Stomach (tissue), 4 donors: Measurements from ENCODE around the gene CLK2.

Source experiments
- EP300 ChIP-seq: sonication (generic); formaldehyde crosslinking; IDR thresholded peaks from one replicate; pipeline ENCODE4 v1.6.1; 2017; ENCODE audit warnings: antibody characterized with exemption
- POLR2A ChIP-seq, 4 donors: fragments of 450-650 bp; IDR thresholded peaks; one replicate each; pipeline ENCODE4 v1.6.1; 2016; ENCODE audit warnings: antibody characterized with exemption in 4 of 4, control low read depth in 2 of 4, mild to moderate bottlenecking in 1 of 4, moderate library complexity in 1 of 4
- POLR2AphosphoS5 ChIP-seq, 3 donors: sonication (generic); formaldehyde crosslinking; IDR thresholded peaks; one replicate each; pipeline ENCODE4 v1.6.1; 2016; ENCODE audit warnings: antibody characterized with exemption in 3 of 3
- TF ChIP-seq, protein P1 (sequence below), 7 experiments: fragments of 450-650 bp in 4 of 7; fragments of 200-600 bp in 3 of 7; sonication (generic) in 3 of 7; IDR thresholded peaks; one replicate each; pipeline ENCODE4 v1.5.1; 2016 to 2019; ENCODE audit warnings: antibody characterized with exemption in 7 of 7, control low read depth in 2 of 7, mild to moderate bottlenecking in 1 of 7

DNA sequence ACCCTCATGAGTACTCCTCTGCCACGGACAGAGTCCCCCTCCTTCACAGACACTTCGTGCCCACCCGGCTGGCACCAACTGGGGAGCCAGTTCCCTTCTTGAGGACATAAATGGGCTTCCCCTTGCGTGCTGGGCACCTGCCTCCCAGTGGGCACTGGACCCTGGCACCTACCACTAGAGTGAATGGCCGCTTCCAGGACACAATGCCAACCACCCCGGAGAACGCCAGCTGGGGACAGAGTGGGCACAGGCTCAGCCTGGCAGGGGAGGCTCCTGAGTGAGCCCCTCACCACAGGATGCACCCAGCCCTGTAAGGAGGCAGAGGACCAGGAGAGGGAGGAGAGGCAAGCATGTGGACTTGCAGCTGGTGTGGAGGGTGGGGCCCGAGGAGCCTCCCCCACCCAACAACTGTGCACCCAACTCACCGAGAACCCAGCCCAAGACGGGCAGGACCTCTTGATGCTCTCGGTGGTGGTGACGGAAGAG, 19.0 kb downstream of the CLK2 start:
- TF ChIP-seq, protein P1, sequence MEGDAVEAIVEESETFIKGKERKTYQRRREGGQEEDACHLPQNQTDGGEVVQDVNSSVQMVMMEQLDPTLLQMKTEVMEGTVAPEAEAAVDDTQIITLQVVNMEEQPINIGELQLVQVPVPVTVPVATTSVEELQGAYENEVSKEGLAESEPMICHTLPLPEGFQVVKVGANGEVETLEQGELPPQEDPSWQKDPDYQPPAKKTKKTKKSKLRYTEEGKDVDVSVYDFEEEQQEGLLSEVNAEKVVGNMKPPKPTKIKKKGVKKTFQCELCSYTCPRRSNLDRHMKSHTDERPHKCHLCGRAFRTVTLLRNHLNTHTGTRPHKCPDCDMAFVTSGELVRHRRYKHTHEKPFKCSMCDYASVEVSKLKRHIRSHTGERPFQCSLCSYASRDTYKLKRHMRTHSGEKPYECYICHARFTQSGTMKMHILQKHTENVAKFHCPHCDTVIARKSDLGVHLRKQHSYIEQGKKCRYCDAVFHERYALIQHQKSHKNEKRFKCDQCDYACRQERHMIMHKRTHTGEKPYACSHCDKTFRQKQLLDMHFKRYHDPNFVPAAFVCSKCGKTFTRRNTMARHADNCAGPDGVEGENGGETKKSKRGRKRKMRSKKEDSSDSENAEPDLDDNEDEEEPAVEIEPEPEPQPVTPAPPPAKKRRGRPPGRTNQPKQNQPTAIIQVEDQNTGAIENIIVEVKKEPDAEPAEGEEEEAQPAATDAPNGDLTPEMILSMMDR (IDR thresholded peaks at IDR 0.05): no peak
- TF ChIP-seq POLR2A (IDR thresholded peaks at IDR 0.05) (no peak), POLR2AphosphoS5 (IDR thresholded peaks at IDR 0.05) (no peak), EP300 (no peak)
